ENCODE data around the gene IFT27.
"Not testable (repeated sequence)": the region's sequence is repeated elsewhere in the genome, so short reads cannot be mapped to it uniquely, and the experiment has no call there.

The IFT27 gene

DNA sequence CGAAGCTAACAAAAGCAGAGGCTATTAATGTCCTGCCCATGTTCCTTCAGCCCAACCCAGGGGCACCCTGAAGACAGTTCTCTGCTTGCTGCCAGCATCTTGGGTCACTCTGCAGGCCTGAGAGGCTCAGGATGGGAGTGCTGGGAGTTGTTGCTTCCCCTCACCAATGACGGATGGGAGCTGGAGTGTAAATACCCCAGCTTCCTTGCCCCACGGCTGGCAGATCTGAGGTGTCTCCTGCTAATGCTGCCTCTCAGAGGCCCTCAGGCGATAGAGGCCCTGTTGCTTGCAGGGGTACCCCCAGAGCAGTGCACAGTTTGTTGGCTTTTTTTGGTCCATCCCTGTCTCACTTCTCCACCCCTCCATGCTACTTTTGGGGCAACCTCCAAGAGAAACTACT lies 32.9 kb downstream of the IFT27 start:
- FAIRE-seq, result no peak

DNA sequence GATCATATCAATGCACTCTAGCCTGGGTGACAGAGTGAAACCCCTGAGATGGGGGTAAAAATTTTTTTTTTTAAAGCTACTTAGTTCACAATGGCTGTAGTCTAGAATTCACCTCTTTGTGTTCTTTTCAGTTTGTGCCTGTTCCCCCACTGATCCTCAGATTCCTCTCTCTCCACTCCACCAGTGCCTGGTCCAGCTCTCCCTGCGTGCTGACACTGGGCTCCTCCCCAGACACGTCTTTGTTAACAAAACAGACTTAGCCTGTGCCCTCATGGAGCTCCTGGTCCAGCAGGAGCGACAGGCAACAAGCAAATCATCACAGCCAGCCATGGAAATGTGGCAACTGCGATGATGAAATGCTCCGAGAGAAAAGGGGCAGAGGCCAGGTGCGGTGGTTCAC lies 34.0 kb downstream of the IFT27 start:
- FAIRE-seq, result no peak

DNA sequence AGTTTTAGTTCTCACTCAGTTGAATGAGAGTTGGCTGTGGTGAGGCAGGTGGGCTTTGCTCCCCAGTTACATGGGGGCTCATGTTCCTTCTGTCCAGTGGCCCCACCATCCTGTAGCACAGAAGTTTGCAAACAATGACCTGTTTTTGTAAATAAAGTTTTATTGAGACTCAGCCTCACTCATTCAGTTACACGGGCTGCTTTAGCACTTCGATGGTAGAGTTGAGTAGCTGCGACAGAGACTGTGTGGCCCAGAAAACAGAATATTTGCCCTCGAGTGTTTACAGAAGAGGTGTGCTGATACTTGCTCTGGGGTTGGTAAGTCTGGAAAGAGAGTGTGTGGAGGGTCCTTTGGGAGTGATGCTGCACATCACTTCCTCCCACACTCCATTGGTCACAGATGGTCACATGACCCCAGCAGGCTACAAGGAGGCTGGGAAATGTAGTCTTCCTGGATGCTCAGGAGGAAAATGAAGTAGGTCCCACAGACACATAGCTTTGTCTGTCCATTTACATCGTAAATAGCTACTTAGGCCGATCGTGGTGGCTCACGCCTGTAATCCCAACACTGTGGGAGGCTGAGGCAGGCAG lies 34.6 kb downstream of the IFT27 start:
- no peak for FAIRE-seq

DNA sequence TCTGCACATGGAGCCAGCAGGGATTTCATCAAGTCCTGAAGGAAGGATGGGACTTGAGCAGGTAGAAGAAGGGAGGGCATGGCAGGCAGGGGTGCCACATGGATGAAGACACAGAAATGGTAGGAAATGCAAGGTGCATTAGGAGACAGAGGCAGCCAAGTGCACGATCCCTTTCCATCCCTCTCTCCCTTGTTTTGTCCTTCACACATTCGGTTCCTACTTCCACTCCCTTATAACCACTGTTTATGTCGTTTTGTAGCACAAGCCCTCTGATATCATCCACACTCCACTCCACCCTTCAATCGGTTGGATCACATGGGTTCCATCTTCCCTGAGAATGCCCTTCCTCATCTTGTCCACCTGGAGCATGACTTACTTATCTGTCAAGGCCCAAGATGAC lies 35.2 kb downstream of the IFT27 start:
- no peak for FAIRE-seq

DNA sequence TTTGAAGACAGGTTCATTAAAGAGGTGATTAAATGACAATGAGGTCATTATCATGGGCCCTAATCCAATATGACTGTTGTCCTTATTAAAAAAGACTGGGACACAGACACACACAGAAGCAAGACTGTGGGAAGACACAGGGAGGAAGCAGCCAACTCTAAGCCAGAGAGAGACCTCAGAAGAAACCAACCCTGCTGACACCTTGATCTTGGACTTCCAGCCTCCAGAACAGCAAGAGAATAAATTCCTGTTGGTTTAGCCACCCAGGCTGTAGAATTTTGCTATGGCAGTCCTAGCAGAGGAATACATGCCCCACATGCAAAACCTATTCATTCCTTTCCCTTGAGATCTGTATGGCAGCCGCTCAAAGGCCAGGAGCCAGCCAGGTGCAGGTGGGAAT lies 36.7 kb downstream of the IFT27 start:
- no peak for FAIRE-seq

DNA sequence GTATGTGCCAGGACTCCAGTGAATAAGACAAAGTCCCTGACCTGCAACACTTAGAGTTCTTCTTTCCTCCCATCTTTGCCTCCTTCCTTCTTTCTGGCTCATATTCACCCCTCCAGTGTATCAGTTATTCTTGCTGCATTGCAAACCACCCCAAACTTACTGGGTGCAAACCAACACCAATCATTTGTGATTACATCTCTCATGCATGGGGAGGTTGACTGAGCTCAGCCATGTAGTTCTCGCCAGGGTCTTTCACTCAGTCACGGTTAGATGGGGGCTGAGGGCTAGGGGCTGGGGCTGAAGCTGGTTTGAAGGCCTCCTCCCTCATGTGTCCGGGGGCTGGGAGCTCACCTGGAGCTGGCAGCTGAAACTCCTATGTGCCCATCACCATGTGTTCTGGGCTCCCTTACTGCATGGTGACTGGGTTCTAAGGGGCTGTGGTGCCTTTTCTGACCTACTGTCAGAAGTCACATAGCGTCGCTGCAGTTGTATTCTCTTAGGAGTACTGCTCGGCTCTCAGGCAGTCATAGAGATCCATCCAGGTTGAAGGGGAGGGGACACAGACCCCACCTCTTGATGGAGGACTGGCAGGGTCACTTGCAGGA lies 37.4 kb downstream of the IFT27 start:
- FAIRE-seq, result no peak

DNA sequence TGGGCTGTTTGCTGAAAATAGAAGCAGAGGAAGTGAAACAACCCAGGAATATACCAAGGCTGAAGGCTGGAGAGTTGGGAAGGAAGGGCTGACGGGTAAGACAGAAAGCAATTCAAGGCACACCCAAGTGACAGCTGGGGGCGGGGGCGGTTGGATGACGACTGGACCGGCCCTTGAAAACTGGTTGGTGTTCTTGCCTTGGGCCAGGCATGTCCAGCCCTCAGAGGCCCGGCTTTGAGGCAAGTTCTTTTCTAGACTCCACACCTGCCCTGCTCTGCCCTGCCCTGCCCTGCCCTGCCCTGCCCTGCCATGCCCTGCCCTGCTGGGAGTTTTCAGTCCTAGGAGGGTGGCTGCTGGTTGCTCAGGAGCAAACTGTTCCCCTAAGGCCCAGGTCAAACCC lies 38.1 kb downstream of the IFT27 start:
- no peak for FAIRE-seq

DNA sequence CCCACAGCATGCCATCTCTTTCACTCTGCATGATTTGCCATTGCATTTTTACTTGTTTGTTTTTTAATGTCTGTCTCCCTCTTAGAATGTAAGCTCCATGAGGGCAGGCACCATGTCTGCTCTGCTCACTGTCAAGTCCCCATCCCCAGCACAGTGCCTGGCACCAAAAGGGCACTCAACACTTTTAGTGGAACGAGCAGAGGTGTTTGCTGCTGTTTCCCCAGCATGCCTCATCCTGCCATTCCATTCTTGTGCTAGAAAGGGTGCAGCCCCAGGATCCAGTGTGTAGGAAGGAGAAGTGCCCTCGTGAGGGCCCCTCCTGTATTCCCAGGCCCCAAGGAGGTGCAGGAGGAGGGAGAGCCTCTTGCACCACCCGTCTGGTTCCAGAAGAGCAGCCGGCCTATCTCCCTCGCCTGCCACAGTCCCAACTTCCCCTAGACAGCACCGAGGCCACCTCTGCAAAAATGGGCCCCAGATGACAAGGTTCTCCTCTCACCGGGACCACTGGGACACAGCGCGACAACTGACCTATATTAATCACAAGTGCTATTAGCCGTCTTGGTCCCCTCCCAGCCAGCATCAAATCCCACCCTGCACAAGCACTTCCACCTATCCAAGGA lies 39.1 kb downstream of the IFT27 start:
- FAIRE-seq, result no peak

DNA sequence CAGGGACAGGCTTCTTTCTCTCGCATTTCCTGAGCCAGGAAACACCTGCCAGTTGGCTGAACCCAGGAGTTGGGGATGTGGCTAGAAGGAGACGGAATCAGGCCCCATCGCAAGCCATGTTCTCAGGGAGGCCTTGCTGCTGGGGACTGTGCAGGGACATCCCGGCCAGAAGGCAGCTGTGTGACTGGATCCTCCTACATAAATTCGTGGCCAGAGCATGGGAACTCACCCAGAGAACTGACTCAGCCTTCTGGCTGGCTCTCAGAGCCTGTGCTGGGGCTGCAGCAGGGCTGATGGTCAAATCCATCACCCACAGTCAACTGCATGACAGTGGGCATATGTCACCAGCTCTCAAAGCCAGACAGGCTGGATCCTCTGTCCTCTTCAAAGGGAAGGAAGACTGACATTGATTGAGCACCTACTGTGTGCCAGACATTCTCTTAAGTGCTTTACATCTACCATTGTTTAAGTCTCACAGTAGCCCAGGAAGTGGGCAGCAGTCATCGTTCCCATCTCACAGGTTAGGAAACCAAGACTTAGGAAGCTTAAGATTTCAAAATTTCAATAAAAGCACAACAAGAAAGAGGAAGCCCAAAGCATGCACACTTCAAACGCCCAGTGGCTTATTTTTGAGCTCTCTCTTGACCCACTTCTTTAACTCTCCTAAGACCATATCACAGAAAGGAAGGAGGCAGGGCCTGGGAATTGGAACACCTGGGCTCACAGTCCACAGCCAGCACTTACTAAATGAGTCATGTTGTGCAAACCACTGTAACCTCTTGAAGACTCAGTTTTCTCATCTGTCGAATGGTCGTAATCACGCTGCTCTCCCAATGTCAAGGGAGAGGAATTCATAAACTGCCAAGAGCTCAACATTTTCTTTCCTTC lies 41.5 kb downstream of the IFT27 start:
- no peak for FAIRE-seq

DNA sequence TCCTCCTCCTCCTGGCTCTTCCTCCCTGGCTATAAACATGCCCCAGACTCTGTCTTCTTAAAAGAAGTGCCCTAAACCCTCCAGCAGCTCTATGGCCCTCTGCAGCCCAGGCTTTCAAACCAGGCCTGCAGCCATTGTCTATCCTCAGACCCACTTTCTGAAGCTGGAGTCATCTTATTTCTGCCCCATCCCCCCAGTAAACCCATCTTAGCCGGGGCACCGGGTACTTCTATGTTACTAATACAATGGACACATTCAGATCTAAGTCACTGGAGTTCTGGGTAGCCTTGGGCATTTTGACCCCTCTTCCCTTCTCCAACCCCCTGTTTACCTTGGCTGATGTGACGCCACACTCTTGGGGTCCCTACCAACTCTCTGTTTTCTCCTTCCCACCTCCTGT lies 42.6 kb downstream of the IFT27 start:
- no peak for FAIRE-seq

DNA sequence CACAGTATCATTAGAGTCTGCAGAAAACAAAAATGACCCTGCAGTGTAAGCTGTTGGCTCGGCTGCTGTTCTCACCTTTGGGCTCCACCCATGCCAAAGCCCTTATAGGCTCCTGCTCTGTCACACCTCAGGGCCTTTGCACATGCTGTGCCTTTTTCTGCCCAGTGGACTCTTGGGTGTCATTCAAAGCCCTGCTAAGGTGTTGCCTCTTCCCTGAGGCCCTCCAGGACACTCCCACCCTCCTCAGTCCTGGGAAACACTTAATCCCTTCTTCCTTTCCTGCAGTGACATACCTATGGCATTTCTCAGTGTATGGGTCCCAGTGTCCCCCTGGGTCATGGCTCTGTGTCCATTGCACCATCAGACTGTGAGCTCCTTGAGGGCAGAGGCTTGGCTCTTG lies 43.3 kb downstream of the IFT27 start:
- no peak for FAIRE-seq

DNA sequence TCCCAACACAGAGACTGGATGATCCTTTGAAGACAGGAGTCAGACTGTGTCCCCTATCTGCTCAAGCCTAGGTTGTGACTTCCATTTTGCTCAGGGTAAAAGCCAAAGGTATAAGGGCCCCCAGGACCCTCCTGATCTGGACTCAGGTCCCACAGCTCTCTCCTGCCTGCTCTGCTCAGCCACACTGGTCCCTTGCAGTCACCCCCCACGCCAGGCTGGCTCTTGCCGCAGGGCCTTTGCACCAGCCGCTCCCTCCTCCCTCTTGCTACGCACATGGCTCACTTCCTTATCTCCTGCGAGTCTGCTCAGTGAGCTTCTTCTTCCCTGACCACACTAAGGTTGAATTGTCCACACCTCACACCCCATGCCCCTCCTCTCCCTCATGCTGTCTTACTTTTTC lies 44.0 kb downstream of the IFT27 start:
- FAIRE-seq, result no peak

DNA sequence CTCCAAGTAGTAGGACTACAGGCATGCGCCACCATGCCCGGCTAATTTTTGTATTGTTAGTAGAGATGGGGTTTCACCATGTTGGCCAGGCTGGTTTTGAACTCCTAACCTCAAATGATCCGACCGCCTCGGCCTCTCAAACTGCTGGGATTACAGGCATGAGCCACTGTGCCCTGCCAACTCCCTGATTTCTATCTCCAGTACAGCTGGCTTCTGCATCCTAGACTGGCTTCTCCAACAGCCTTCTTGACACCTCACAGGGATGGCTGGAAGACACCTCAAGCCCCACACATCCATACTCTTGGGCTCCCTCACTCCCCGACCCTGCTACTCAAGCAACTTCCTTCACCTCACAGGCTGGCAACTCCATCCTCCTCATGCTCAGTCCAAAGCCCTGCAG lies 44.6 kb downstream of the IFT27 start:
- FAIRE-seq, result not testable (repeated sequence)

DNA sequence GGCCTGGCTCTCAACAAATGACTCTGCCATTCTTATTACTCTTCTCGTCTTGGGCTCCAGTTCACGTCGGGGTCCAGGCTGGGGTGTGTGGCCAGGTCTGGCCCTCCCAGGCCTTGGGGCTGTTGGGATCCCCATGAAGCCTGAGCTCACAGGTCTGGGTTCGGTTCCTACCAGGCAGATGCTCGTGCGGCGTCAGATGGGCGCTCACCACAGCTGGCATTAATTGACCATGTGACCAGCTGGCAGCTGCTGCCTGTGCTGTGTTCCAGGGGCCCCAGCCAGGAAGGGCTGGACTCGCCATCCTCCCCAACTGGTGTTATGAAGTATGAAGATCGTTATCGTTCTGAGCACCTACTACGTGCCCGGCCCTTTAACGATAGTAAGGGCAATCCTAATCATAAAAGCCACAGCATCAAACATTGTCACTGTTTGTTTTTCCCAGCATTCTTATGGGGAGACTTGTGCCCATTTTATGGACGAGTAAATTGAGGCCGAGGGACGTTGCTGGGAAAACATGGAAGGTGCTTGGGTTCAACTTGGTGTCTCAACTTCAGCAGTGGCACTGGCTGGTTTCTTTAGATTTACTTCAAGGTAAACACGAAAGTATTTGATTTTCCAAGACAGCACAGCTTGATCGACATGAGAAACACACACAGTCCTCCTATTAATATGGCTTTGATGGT lies 45.6 kb downstream of the IFT27 start:
- no peak for FAIRE-seq

DNA sequence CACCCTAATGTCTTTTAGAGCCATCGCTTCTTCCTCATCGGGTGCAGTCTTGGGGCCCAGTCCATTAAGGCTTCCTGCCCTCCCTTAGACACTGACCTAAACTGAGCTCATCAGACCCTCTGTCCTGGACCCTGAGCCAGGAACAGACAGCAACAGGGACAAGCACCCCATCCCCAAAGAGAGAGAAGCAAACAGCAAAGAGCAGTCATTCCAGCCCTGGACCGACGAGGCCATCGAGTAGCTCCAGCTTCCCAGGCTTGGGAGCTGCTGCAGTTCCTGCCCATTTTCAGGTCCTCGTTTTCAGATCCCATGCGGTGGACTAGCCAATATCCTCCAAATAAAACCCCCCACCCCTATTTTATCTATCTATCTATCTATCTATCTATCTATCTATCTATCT lies 46.6 kb downstream of the IFT27 start:
- no peak for FAIRE-seq

DNA sequence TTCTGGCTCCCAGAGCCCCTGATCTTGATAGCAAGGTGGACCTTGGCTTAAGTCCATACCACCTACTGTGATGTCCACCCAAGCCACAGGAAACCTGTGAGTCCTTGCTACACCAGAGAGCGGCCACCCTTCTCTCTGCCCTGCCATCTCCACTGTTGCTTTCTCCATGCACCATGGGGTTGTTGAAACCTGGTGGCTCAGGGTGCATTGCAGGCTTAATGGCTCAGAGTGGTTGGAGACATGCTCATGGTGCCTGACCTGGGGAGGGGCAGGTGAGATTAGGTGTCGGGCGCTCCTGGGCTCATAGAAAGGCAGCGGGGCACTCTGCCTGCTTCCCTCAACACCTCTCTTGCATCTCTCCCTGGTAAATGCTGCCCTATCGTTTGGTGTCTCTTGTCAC lies 47.4 kb downstream of the IFT27 start:
- FAIRE-seq, result no peak

DNA sequence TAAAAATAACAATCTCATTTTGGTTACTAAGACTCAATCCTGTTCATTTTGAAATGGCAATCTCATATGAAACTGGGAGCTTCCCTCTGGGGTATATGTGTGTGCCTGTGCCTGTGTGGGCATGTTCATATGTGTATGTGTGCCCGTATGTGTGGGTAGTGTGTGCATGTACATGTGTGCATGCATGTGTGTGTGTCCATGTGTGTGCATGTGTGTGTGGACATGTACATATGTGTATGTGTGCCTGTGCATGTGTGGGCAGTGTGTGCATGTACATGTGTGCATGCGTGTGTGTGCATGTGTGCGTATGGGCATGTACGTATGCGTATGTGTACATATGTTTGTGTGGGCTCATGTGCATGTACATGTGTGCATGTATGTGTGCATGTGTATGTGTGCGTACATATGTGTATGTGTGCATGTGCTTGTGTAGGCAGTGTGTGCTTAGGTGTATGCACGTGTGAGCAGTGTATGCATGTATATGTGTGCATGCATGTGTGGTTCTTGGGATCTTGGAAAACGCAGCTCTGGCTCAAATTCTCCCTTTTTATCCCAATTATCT lies 47.9 kb downstream of the IFT27 start:
- no peak for FAIRE-seq

DNA sequence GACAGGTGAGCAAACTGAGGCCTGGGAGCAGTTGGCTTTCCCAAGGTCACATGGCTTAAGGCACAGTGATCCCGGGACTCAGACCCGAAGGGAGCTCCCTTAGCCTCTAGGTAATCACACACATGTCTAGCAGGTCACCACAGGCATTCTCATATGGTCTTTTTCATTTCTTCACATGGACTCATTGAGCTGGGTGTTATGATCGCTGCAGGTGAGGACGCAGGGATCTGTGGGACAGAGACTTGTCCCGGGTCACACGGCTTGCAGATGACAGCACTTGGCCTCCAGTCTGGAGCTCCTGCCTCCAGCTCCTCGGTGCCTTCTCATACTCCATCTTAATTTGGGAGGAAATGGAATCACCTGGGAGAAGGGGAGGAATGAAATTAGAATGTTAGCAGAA lies 48.8 kb downstream of the IFT27 start:
- FAIRE-seq, result no peak

DNA sequence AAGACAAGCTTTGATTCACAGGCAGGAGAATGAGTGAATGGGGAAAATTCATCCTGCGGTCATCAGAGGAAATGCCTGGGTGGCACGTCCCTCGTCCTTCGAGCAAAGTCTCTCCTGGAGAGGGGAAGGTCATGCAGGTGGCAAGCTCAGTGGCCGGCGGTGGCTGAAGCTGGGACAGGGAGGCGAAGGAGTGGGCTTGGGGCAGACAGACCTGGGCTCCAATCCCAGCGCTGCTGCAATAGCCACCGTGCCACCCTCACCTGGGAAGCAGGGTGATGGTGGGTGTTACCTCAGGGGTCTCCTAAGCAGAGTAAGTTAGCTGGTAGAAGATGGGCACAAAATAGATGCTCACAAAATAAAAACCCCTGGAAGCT lies 49.9 kb downstream of the IFT27 start:
- FAIRE-seq, result no peak

DNA sequence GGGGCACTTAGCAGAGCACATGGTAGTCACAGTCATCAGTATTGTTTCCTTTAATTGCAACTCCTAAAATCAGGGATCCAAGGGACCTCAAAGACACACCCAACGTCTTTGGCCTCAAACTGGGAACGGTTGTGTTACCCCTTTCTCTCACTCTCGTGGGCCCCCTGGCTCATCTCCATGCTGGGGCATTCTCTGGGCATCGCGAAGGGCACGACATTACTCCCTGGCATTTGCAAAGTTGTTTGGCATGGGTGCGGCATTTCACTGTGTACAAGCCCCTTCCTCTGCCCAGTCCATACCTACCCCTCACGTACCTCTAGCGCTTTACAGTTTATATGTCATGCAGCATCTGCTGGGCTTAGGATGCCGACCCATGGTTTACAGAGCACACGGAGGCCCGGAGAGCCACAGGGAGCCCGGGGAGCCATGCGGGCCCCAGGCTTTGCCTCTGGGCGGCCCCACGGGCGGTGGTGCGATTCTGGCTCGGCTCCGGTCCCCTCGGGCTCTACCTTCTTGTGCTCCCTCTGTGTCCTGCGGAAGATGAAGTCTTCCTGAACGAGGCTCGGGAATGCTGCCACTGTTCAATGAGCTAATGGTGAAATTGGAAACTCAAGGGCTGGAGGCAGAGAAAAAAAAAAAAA lies 50.4 kb downstream of the IFT27 start:
- FAIRE-seq, result no peak

DNA sequence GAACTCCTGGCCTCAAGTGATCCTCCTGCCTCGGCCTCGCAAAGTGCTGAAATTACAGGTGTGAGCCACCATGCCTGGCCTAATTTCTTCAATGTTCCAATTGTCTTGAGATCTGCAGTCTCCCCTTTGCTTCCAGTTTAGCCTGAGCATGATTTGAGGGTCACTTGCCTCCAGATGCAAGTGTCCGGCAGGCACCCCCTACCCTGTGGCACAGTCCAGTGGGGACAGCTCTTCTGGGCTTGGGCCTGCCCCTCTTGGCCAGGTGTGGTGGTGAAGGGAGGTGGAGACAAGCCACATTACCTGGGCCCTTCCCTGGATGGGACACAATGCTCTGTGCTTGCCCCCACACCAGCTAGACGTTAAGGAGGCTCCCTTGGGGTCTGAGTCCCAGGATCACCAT lies 51.1 kb downstream of the IFT27 start:
- FAIRE-seq, result no peak

DNA sequence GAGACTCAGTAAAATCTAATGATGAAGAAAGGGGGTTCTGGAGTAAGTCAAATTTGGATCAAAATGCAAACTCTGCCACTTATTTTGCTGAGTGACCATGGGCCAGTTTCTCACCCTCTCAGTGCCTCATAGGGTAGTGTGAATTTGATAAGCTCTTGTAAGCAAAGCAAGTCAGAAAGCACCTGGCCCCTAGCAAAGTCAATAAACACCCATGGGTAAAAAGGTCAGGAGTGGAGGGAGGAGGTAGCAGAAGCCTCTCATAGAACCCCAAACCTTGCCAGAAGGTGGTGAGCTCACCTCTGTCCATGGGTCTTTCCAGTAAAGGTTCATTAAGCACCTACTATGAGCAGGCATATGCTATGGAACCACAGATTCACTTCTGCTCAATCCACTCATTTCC lies 53.9 kb downstream of the IFT27 start:
- FAIRE-seq, result no peak

DNA sequence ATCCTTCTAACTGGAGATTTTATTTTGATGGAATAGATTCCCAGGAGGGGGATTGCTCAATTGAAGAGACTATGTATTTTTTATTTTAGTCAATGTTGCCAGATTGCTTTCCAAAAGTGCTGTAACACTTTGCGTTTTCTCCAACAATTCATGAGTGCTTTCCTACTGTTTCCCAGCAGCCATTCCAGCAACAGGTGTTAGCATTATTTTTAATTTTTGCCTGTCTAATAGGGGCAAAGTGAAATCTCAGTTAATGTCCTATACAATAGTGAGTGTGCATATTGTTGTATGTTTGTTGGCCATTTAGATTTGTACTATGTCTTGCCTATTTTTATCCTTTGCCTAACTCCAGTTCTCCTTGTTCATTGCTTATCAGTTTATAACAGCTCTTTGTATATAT lies 60.3 kb downstream of the IFT27 start:
- no peak for FAIRE-seq

Measured in islet of Langerhans (tissue), 1 donor.